Esophagus squamous epithelium (tissue), 5 donors: Measurements from ENCODE around the gene COX8C. TPM values are rescaled to one million over a fixed set of nuclear protein-coding genes. Genes with fewer than 3 reads are reported as not detected.

Experiments
- DNase-seq: peaks from one replicate; lab custom pipeline; 2025; lab: John Stamatoyannopoulos, UW
- H3K27ac ChIP-seq, 4 donors: fragments of 200-600 bp; sonication (generic); one replicate each; pipeline ENCODE4 v1.5.1; 2016 to 2019; ENCODE audit warnings: mild to moderate bottlenecking in 1 of 4
- H3K27me3 ChIP-seq, 4 donors: fragments of 200-600 bp; sonication (generic); 1 replicate in 3 of 4; 2 replicates in 1 of 4; pipeline versions ENCODE4 v1.5.1 to v1.6.0; 2017 to 2021; ENCODE audit warnings: antibody characterized with exemption in 1 of 4
- H3K36me3 ChIP-seq, 3 donors: fragments of 200-600 bp; sonication (generic); one replicate each; pipeline ENCODE4 v1.5.1; 2016 to 2019
- H3K4me1 ChIP-seq, 3 donors: fragments of 200-600 bp; sonication (generic); one replicate each; pipeline ENCODE4 v1.5.1; 2017 to 2019
- H3K4me3 ChIP-seq, 4 donors: fragments of 200-600 bp; sonication (generic); 1 replicate in 3 of 4; 2 replicates in 1 of 4; pipeline ENCODE4 v1.5.1; 2016 to 2019; ENCODE audit warnings: mild to moderate bottlenecking in 2 of 4, moderate library complexity in 1 of 4
- H3K9me3 ChIP-seq, 3 donors: fragments of 200-600 bp; sonication (generic); one replicate each; pipeline ENCODE4 v1.5.1; 2016 to 2019
- CTCF ChIP-seq, 6 experiments: fragments of 450-650 bp in 4 of 6; fragments of 200-600 bp in 2 of 6; sonication (generic) in 2 of 6; IDR thresholded peaks; one replicate each; pipeline ENCODE4 v1.5.1; 2016 to 2019; ENCODE audit warnings: antibody characterized with exemption in 6 of 6, mild to moderate bottlenecking in 4 of 6, moderate library complexity in 4 of 6
- POLR2A ChIP-seq, 4 donors: fragments of 450-650 bp; IDR thresholded peaks; one replicate each; pipeline ENCODE4 v1.6.1; 2017; ENCODE audit warnings: antibody characterized with exemption in 4 of 4, mild to moderate bottlenecking in 4 of 4, moderate library complexity in 3 of 4
- WGBS, 2 donors: methylation state at CpG; one replicate each; pipeline ENCODE4 v1.1.5; 2018; 5-methylcytosine and 5-hydroxymethylcytosine counted together
- intact Hi-C: fragments of 100-400 bp; cut with DNase I; formaldehyde crosslinking; loops from one replicate; pipeline ENCODE4 v1.15.0; 2022
- total RNA-seq, 4 donors: library from RNA; depleted of rRNA; stranded (reverse); fragments of >200 nt; gene quantifications; one replicate each; pipeline ENCODE4 v1.1.0, GENCODE V29; 2016
- donor health status: DM: yes; HTN: yes; CAD: no.

Gene COX8C
- total RNA-seq, 4 donors from 2014 or later: not detected

- Histone ChIP-seq H3K4me3 (no peak overlapping the region), H3K27ac (no peak overlapping the region), H3K9me3 (no peaks in the 10 kb centered on the region), H3K36me3 (no peaks in the 10 kb centered on the region), H3K4me1 (peaks cover 5 to 71% (median 14%) of the 10 kb centered on the region in 3 donors), H3K27me3 (no peaks in the 10 kb centered on the region)
- intact Hi-C loops: no loop called here
- DNase-seq: no peak
- no peak for TF ChIP-seq POLR2A (IDR thresholded peaks at IDR 0.05)
- TF ChIP-seq CTCF (IDR thresholded peaks at IDR 0.05): no peak
These were observed 26.5 kb upstream of the COX8C start for GRCh38 chr14:93320489-93320888.

GRCh38 chr14:93322929-93323599 is 23.9 kb upstream of the COX8C start:
- Histone ChIP-seq H3K4me3 (no peak overlapping the region), H3K36me3 (no peaks in the 10 kb centered on the region), H3K27ac (no peak overlapping the region), H3K27me3 (no peaks in the 10 kb centered on the region), H3K4me1 (peaks cover 4 to 67% (median 5%) of the 10 kb centered on the region in 3 donors), H3K9me3 (no peaks in the 10 kb centered on the region)
- DNase-seq: no peak
- TF ChIP-seq CTCF (IDR thresholded peaks at IDR 0.05) (no peak), POLR2A (IDR thresholded peaks at IDR 0.05) (no peak)
- intact Hi-C loops: no loop called here
- 90 to 92% methylated on average over 5 of the region's 5 CpGs for WGBS, 2 donors

GRCh38 chr14:93323600-93324174 is 23.3 kb upstream of the COX8C start:
- H3K27me3 ChIP-seq: no peaks in the 10 kb centered on the region
- no peaks in the 10 kb centered on the region for H3K9me3 ChIP-seq
- WGBS, 2 donors: 89 to 92% methylated on average over 4 of the region's 4 CpGs
- no peak for DNase-seq
- no peak overlapping the region for H3K4me3 ChIP-seq
- H3K4me1 ChIP-seq: peaks cover 0 to 61% (median 5%) of the 10 kb centered on the region in 3 donors
- TF ChIP-seq POLR2A (IDR thresholded peaks at IDR 0.05) (no peak), CTCF (IDR thresholded peaks at IDR 0.05) (no peak)
- no peak overlapping the region for H3K27ac ChIP-seq
- intact Hi-C loops: no loop called here
- no peaks in the 10 kb centered on the region for H3K36me3 ChIP-seq

GRCh38 chr14:93326196-93326595 is 20.8 kb upstream of the COX8C start:
- H3K9me3 ChIP-seq: no peaks in the 10 kb centered on the region
- 92% methylated on average over 3 to 5 of the region's 5 CpGs for WGBS, 2 donors
- peaks cover 5 to 60% (median 12%) of the 10 kb centered on the region in 3 donors for H3K4me1 ChIP-seq
- H3K4me3 ChIP-seq: no peak overlapping the region
- TF ChIP-seq CTCF (IDR thresholded peaks at IDR 0.05) (no peak), POLR2A (IDR thresholded peaks at IDR 0.05) (no peak)
- DNase-seq: no peak
- intact Hi-C loops: no loop called here
- no peaks in the 10 kb centered on the region for H3K36me3 ChIP-seq
- H3K27ac ChIP-seq: no peak overlapping the region
- no peaks in the 10 kb centered on the region for H3K27me3 ChIP-seq

GRCh38 chr14:93328546-93328945 is 18.4 kb upstream of the COX8C start:
- H3K9me3 ChIP-seq: no peaks in the 10 kb centered on the region
- H3K4me1 ChIP-seq: peaks cover 5 to 60% (median 18%) of the 10 kb centered on the region in 3 donors
- DNase-seq: no peak
- H3K4me3 ChIP-seq: no peak overlapping the region
- no peak for TF ChIP-seq POLR2A (IDR thresholded peaks at IDR 0.05)
- intact Hi-C loops: no loop called here
- no peaks in the 10 kb centered on the region for H3K27me3 ChIP-seq
- WGBS, 2 donors: 94 to 97% methylated on average over 6 of the region's 6 CpGs
- H3K36me3 ChIP-seq: no peaks in the 10 kb centered on the region
- no peak overlapping the region for H3K27ac ChIP-seq
